IgD-negative memory B cell (primary cell): ENCODE results near the gene UBE2O. TPM values are rescaled to one million over a fixed set of nuclear protein-coding genes. Genes with fewer than 3 reads are reported as not detected.

ENCODE experiments used
- H3K27ac Mint-ChIP-seq, 3 donors: one replicate each; pipeline ENCODE4 v1.8.0; 2020 to 2022; ENCODE audit warnings: mild to moderate bottlenecking in 3 of 3, mixed read lengths in 3 of 3, moderate library complexity in 1 of 3
- H3K27me3 Mint-ChIP-seq: one replicate; pipeline ENCODE4 v1.8.0; 2021; ENCODE audit warnings: mixed read lengths
- H3K36me3 Mint-ChIP-seq: one replicate; pipeline ENCODE4 v1.8.0; 2020; ENCODE audit warnings: mild to moderate bottlenecking, mixed read lengths
- H3K4me1 Mint-ChIP-seq, 3 donors: one replicate each; pipeline ENCODE4 v1.8.0; 2020 to 2022; ENCODE audit warnings: mixed read lengths in 3 of 3, mild to moderate bottlenecking in 1 of 3
- H3K4me3 Mint-ChIP-seq, 4 donors: one replicate each; pipeline ENCODE4 v1.8.0; 2020 to 2022; ENCODE audit warnings: mild to moderate bottlenecking in 4 of 4, mixed read lengths in 4 of 4, moderate library complexity in 3 of 4
- H3K9me3 Mint-ChIP-seq, 3 donors: one replicate each; pipeline ENCODE4 v1.8.0; 2020 to 2021; ENCODE audit warnings: mixed read lengths in 3 of 3, mild to moderate bottlenecking in 1 of 3
- polyA plus RNA-seq: library from polyadenylated mRNA; unstranded; fragments of 300-500 nt; fragmentation: Illumina TruSeq; gene quantifications from one replicate; pipeline ENCODE4 v1.2.3, GENCODE V29; 2021

UBE2O gene
- polyA plus RNA-seq, 1 donor from 2014 or later: 13.8 TPM

- no peaks in the 10 kb centered on the region for H3K36me3 Mint-ChIP-seq
These were observed 14.4 kb upstream of the UBE2O start, which contains the start of gene AANAT for GRCh38 chr17:76467366-76467765. Gene AANAT (plus strand): TSS chr17:76467603. CDS start chr17:76468747, 1,144 bp downstream.

GRCh38 chr17:76466775-76467130 lies 13.8 kb upstream of the UBE2O start:
- no peaks in the 10 kb centered on the region for H3K27me3 Mint-ChIP-seq
- H3K4me3 Mint-ChIP-seq: peak overlapping the region in 2 of 4 donors; percentile 41 to 70
- H3K36me3 Mint-ChIP-seq: no peaks in the 10 kb centered on the region
- H3K9me3 Mint-ChIP-seq: no peaks in the 10 kb centered on the region
- peaks cover 10 to 21% (median 15%) of the 10 kb centered on the region in 3 donors for H3K4me1 Mint-ChIP-seq
- peak overlapping the region; percentile 46 to 96 (median 64) for H3K27ac Mint-ChIP-seq

More at GRCh38 chr17:76467366-76467765, 14.4 kb upstream of the UBE2O start, which contains the start of gene AANAT:
- Mint-ChIP-seq H3K4me3 (peak within 1 kb of the TSS in 2 of 4 donors; percentile 70), H3K27me3 (no peaks in the 10 kb centered on the region), H3K9me3 (no peaks in the 10 kb centered on the region), H3K4me1 (peaks cover 10 to 21% (median 15%) of the 10 kb centered on the region in 3 donors), H3K27ac (peak within 1 kb of the TSS; percentile 46 to 96 (median 64))

GRCh38 chr17:76462556-76463290 lies 9.8 kb upstream of the UBE2O start:
- no peak overlapping the region for H3K27ac Mint-ChIP-seq
- H3K4me3 Mint-ChIP-seq: no peak overlapping the region
- peaks cover 7 to 16% (median 13%) of the 10 kb centered on the region in 3 donors for H3K4me1 Mint-ChIP-seq
- no peaks in the 10 kb centered on the region for H3K27me3 Mint-ChIP-seq
- no peaks in the 10 kb centered on the region for H3K36me3 Mint-ChIP-seq
- no peaks in the 10 kb centered on the region for H3K9me3 Mint-ChIP-seq

GRCh38 chr17:76461765-76462555 lies 9.0 kb upstream of the UBE2O start:
- Mint-ChIP-seq H3K27ac (peak overlapping the region in 2 of 3 donors; percentile 51 to 86), H3K9me3 (no peaks in the 10 kb centered on the region), H3K36me3 (no peaks in the 10 kb centered on the region), H3K27me3 (no peaks in the 10 kb centered on the region), H3K4me3 (no peak overlapping the region), H3K4me1 (peaks cover 7 to 16% (median 13%) of the 10 kb centered on the region in 3 donors)

- H3K27me3 Mint-ChIP-seq: no peaks in the 10 kb centered on the region
- no peaks in the 10 kb centered on the region for H3K9me3 Mint-ChIP-seq
- H3K4me3 Mint-ChIP-seq: no peak overlapping the region
- H3K27ac Mint-ChIP-seq: no peak overlapping the region
- H3K36me3 Mint-ChIP-seq: no peaks in the 10 kb centered on the region
- H3K4me1 Mint-ChIP-seq: peaks cover 2 to 3% (median 2%) of the 10 kb centered on the region in 3 donors
These were observed 6.7 kb upstream of the UBE2O start for GRCh38 chr17:76459674-76460073.

GRCh38 chr17:76458580-76459490 lies 5.9 kb upstream of the UBE2O start:
- Mint-ChIP-seq H3K27ac (no peak overlapping the region), H3K9me3 (no peaks in the 10 kb centered on the region), H3K4me3 (peak overlapping the region in 1 of 4 donors; percentile 23), H3K4me1 (peaks cover 2 to 3% (median 2%) of the 10 kb centered on the region in 3 donors), H3K27me3 (no peaks in the 10 kb centered on the region), H3K36me3 (no peaks in the 10 kb centered on the region)

- no peaks in the 10 kb centered on the region for H3K9me3 Mint-ChIP-seq
- H3K36me3 Mint-ChIP-seq: no peaks in the 10 kb centered on the region
- peaks cover 9 to 26% (median 25%) of the 10 kb centered on the region in 3 donors for H3K4me1 Mint-ChIP-seq
- H3K4me3 Mint-ChIP-seq: peak overlapping the region; percentile 75 to 89 (median 81)
- H3K27ac Mint-ChIP-seq: peak overlapping the region; percentile 16 to 95 (median 90)
- H3K27me3 Mint-ChIP-seq: no peaks in the 10 kb centered on the region
These were observed 435 bp upstream of the UBE2O start for GRCh38 chr17:76453431-76453743.

- H3K9me3 Mint-ChIP-seq: no peaks in the 10 kb centered on the region
- no peaks in the 10 kb centered on the region for H3K36me3 Mint-ChIP-seq
- peak overlapping the region; percentile 80 to 94 (median 88) for H3K4me3 Mint-ChIP-seq
- H3K4me1 Mint-ChIP-seq: peaks cover 16 to 33% (median 33%) of the 10 kb centered on the region in 3 donors
- H3K27me3 Mint-ChIP-seq: no peaks in the 10 kb centered on the region
- H3K27ac Mint-ChIP-seq: peak overlapping the region; percentile 59 to 89 (median 80)
These were observed 759 bp downstream of the UBE2O start for GRCh38 chr17:76452127-76452659.

GRCh38 chr17:76451506-76451905 lies 1.4 kb downstream of the UBE2O start:
- Mint-ChIP-seq H3K4me1 (peaks cover 19 to 39% (median 37%) of the 10 kb centered on the region in 3 donors), H3K27me3 (no peaks in the 10 kb centered on the region), H3K36me3 (no peaks in the 10 kb centered on the region), H3K9me3 (no peaks in the 10 kb centered on the region), H3K4me3 (peak overlapping the region; percentile 80 to 94 (median 88)), H3K27ac (peak overlapping the region in 1 of 3 donors; percentile 74)

- no peaks in the 10 kb centered on the region for H3K27me3 Mint-ChIP-seq
- no peaks in the 10 kb centered on the region for H3K9me3 Mint-ChIP-seq
- H3K4me1 Mint-ChIP-seq: peaks cover 36 to 59% (median 58%) of the 10 kb centered on the region in 3 donors
- no peak overlapping the region for H3K27ac Mint-ChIP-seq
- H3K36me3 Mint-ChIP-seq: no peaks in the 10 kb centered on the region
- peak overlapping the region in 1 of 4 donors; percentile 61 for H3K4me3 Mint-ChIP-seq
These were observed 3.8 kb downstream of the UBE2O start for GRCh38 chr17:76449126-76449525.

GRCh38 chr17:76447931-76448652 lies 4.9 kb downstream of the UBE2O start:
- no peaks in the 10 kb centered on the region for H3K9me3 Mint-ChIP-seq
- H3K27ac Mint-ChIP-seq: peak overlapping the region in 1 of 3 donors; percentile 69
- H3K36me3 Mint-ChIP-seq: no peaks in the 10 kb centered on the region
- peak overlapping the region in 1 of 4 donors; percentile 61 for H3K4me3 Mint-ChIP-seq
- peaks cover 38 to 64% (median 58%) of the 10 kb centered on the region in 3 donors for H3K4me1 Mint-ChIP-seq
- H3K27me3 Mint-ChIP-seq: no peaks in the 10 kb centered on the region

GRCh38 chr17:76446449-76447231 lies 6.3 kb downstream of the UBE2O start:
- H3K4me1 Mint-ChIP-seq: peaks cover 34 to 67% (median 66%) of the 10 kb centered on the region in 3 donors
- H3K27ac Mint-ChIP-seq: peak overlapping the region in 1 of 3 donors; percentile 73

More at GRCh38 chr17:76446449-76447231, 6.3 kb downstream of the UBE2O start:
- H3K36me3 Mint-ChIP-seq: no peaks in the 10 kb centered on the region
- no peaks in the 10 kb centered on the region for H3K9me3 Mint-ChIP-seq
- no peaks in the 10 kb centered on the region for H3K27me3 Mint-ChIP-seq
- peak overlapping the region in 1 of 4 donors; percentile 61 for H3K4me3 Mint-ChIP-seq
